HPDE6-E6E7 (cell line): ENCODE measurements around the gene ZNF48.

Experiments used
- DNase-seq: peaks from one replicate; pipeline ENCODE4 v3.0.0; 2011; ENCODE audit warnings: missing footprints; ENCODE audit errors: extremely low spot score

ZNF48 gene

DNA sequence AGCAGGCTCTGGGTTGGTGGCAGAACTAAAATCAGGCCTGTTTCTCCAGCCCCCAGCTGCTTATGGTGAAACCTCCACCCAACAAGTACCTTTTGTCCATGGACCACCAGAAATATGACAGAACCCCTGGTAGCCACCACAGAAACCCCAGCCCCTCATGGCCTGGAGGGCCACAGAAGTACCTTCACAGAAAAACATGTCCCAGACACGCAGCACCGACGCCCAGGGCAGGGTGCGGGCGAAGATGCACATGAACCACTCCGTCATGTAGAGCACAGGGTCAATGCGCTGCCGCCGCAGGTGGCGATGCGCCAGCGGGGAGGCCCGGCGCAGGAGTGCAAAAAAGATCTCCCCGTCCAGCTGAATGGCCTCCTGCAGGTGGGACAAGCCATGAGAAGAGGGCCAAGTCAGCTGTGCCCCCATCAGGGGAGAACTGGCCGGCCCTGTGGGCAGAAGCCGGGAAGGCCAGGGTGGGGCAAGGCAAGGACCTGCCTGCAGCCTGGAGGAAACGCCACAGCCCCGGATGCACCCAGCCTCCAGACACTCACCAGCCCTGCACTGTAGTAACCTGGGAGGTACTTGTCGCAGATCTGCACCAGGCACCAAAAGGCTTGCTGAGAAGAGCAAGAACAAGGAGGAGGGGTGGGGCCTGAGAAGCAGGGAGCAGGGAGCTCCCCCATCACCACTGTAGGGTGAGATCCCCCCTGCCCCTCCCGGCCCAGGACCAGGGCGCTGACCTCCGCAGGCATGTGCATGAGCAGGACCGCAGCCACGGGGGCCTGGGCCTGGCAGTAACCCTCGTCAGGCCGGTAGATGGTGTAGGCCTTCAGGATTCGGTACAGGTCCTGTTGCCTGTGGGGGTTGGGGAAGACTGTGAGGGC lies 36.0 kb upstream of the ZNF48 start:
- DNase-seq, result no peak

DNA sequence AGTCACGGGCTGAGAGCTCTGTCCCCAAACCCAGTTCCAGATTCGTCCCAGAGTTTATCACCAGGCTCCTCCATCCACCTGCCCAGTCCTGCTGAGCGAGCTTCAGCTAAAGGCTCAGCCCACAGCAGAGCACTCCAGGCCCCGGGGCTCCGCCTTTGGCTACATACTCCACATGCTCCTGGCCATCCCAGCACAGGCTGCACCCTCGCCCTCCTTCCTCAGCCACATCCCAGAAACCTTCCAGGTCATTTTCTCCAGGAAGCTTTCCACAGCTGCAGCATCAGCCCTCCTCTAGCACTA lies 35.4 kb upstream of the ZNF48 start:
- no peak for DNase-seq

DNA sequence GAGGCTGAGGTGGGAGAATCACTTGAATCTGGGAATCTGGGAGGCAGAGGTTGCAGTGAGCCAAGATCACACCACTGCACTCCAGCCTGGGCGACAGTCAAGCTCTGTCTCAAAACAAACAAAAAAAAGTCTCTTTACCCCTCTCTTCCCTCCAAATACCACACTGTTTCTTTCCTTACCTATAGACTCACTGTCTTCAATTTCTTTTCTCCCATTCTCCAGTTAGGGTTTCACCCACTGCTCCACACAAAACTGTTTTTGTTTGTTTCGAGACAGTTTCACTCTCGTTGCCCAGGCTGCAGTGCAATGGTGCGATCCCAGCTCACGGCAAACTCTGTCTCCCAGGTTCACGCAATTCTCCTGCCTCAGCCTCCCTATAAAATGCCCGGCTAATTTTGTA lies 34.0 kb upstream of the ZNF48 start:
- DNase-seq, result no peak

DNA sequence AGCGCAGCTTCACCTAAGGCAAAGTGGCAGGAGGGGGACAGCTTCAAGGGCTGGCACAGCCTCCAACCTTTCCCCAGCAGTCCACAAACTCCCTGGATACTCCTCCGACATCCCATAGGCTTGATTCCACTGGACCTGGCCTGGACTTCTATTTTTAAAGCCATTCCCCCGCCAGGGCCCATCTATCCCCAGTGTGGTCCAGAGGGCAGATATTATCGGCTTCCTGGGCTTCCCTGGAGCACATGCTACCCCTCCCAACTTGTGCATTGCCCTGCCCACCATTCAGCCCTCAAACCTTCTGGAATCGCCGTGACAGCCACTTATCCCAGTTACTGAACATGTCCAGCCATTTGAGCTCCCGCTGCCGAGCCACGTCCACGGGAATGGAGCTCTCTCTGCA lies 30.0 kb upstream of the ZNF48 start:
- no peak for DNase-seq

DNA sequence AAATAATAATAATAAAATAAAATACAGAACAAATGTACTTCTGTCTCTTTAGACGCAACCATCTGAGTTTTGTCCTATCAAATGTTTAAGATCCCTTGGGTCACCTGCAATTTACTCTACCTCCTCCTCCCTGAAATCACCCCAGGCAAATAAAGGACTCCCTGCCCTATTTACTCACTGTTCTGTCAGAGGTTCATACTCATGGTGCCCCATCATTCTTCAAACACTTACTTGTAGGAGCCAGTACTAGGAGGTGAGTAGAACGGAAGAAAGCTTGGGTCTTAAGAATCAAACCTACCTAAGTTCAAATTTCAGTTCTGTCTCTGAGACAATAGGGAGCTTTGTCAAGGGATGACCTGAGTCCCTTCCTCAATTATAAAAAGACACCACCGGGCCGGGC lies 28.7 kb upstream of the ZNF48 start:
- DNase-seq, result no peak

DNA sequence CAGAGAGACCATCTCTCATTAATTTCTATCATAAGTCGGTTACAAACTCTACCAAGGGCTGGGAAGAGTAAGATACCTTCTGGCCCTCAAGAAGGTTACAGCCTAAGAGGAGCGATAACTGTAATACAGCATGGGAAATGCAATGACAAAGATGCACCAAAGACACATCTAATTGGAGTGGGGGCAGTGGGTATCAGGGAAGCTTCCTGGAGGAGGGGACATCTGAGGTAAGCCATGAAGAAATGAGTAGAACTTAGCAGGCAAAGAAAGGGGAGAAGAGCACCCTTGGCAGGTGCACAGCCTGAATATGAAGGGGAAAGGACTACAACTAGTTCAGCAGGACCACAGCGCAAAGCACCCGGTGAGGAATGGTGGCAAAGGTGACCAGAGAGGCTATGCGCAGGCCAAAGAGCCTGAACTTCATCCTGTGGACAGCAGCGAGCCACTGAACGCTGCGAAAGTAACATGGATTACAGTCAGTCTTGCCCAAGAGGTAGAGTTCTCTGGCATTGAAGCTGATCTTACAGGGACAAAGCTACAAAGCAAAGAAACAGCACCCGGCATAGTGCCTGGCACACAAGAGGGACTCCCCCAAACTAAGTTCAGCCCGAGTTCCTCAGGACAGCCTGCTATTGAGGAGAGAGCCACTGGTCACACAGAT lies 27.7 kb upstream of the ZNF48 start:
- no peak for DNase-seq

DNA sequence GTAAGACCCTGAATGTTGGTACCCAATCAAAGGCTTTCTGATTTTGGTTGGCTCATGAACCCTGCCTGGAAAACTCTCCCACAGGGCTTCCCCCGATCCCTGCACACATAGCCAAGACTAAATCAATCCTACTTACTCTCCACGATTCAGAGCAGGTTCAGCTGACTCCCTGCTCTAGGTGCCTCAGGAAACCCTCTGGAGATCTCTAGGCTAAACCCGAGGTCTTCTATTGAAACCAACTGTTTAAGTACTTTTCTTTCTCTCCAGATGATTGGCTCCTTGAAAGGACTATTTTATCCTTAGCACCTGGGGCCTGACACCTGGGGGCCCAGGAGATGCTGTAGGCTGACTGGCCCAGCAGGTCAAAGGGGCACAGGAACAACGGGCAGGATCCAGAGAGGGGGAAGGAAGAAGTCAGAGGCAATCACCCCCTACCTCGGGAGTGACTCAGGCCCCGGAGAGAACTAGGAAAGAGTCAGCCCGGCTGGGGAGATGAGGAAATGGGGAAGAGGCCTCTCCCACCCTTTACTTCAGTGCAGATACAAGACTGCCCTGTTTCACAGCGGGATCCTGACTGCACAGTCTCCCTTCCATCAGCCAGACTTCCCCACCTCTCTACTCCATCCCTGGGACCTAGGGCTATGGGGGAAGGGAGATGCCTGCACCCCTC lies 27.0 kb upstream of the ZNF48 start:
- DNase-seq, result peak; percentile 50

DNA sequence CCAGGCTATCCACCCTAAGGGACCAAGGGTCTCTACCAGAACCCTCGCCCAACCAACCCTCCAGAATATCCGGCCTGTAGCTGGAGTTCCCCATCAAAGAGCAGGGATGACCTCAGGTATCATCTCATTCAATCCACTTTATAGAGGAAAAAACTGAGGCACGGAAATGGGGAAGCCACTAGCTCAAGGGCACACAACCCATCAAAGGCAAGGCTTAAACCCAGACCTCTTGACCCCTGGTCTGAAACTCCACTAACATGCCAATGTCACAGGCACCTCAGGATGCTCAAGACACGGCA lies 26.5 kb upstream of the ZNF48 start:
- no peak for DNase-seq

DNA sequence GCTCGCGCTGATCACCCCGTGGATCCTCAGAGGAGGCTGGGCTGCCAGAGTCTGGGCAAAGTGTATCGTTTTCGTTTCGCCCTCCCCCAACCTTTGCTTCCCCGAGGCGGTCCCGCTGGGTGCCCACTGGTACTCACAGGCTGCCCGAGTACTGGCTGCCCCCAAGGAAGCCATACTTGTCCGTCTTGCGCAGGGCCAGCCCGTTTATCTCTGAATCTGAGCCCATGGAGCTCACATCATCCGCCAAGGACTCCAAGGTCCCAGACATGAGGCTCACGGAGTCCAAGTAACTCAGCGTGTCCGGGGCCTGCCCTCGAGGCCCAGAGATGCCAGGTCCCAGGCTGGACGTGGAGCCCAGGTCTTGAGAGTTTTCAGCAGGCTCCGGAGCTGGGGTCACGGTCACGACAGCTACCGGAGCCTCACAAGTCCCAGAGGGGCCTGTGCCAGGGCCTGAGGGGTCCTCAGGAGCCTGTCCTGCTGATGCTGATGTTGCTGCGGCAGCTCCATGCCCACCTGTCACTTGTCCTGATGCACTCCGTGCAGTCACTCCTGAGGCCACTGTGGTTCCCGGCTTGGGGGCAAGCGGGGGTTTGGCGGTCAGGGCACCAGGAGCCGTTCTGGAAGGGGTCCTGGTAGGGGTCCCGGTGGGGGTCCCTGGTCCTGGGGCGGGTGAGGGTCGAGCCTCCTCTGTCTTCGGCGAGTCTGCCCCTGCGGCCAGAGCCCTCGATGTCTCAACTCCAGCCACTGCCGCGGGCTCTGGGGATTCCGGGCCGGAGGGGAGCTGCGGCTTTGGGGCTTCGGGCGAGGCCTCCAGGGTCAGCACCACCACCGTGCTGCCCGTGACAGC lies 25.9 kb upstream of the ZNF48 start:
- no peak for DNase-seq

DNA sequence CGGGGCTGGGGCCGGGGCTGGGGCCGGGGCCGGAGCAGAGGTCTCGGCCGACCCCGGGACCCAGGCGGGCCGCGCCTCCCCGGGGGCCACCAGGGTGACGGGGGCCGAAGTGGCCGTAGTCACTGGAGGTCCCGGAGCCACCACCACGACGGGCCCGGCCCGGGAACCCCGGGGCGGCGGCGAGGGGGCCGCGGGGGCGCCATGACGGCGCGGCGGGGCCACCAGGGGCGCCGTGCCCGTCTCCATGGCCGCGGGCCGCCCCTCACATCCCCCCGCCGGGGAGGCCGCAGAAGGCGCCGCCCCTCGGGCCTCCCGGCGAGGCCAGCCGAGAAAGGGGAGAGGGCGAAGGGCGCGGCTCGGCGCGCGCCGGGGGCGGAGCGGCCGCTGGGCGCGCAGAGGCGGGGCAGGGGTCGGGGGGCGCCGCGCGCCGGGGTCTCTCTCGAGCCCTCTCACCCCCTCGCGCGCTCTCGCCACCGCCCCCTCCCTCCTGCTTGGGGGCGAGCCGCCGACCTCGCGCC lies 25.2 kb upstream of the ZNF48 start:
- DNase-seq, result no peak

DNA sequence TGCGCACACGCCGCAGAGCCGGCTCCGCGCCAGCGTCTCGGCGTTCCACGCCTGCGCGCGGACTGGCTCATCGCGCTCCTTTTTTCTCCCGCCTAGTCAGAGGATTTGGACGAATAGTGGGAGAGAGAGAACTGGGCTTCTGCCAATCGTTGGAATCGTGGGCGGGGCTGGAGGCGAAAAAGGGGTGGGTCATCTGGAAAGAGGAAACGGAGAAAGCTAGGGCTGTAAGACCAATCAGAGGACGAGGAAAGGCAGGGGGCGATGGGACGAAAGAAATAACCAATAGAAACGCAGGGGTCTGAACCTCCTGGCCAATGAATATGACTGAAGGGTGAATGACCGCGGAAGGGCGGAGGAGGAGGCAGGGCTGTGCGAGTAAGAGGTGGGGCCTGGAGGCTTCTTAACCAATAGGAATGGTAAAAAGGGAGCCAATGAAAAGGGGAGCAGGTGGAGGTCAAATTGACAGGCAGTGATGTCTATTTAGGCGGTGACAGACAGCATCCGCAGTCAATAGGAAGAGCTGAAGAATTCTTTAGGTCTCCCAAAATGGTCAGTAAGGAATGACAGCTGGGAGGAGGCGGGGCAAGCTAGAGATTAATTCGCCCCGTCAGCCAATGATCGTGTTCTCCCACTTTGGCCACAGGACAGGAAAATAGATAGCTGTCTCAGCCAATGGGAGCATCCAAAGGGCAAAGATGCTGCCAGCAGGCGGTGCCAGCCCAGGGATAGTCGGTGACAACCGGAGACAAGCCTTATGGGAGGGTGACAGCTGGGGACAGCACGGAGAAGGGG lies 24.6 kb upstream of the ZNF48 start, which contains the start of gene TBC1D10B:
TSS of gene TBC1D10B (minus strand) at position 39 of the 792 bp plus-strand sequence. CDS start 311 bp downstream, outside the sequence.
- peak; percentile 100 for DNase-seq

DNA sequence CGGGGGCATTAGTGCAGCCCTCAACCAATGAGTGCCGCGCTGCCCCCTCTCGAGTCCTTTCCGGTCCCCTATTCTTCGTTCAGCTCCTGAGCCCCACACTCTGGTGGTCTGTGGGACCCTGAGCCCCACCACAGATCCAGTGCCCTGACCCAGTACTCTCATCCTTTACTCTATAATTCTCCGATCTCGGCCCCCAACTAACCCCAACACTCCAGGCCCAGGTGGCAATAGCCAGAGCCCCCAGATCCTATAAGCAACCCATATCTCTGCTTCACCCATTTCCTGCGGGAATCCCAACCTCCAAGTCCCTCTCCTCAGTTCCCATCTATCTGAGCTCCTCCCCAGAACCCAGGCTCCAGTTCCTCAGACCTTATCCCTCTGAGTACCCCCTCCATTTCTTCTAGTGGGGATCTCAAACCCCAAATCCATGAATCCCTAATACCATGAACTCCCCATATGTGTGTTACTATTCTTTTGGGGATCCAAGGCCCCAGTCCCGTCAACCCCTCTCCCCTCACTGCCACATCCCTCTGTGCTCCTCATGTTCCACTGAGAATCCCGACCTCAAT lies 23.9 kb upstream of the ZNF48 start:
- no peak for DNase-seq

DNA sequence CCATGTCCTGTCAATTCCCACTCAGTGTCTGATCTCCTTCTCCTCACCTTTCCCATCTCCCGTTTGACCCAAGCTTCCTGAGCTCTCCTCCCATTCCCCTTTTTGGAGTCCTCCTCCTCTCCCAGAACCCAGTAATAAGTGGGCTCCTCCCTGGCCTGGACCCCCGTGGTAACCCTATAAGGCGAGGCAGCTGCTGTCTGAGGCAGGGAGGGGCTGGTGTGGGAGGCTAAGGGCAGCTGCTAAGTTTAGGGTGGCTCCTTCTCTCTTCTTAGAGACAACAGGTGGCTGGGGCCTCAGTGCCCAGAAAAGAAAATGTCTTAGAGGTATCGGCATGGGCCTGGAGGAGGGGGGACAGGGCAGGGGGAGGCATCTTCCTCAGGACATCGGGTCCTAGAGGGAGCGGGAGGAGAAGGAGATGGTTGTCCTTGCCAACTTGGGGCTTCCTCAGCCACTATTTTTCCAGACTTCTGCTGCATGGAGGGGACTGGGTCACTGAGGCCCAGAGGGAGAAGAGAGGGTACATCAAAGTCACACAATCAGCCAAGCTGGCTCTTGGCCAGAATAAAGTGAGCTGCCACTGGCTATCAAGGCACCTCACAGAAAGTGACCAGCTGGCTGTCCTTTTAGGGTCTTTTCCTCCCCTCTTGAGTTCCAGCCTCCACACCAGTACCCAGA lies 23.0 kb upstream of the ZNF48 start:
- DNase-seq, result no peak

DNA sequence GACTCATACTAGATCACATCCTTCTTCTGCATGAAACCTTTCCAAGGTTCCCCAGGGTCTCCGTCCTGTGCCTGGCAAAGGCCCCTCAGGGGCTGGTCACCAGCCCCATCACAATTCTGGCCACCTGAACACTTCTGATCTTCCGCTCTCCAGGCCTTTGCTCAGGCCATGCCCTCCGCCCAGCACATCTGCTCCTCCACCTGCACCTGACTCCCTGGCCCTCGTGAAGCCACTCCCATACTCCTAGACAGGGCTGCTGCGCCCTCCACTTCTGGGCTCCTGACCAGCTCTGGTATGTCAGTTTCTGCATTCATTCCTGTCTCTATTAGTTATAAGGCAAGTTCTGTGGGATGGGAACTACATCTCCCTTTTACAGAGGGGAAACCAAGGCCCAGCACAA lies 22.5 kb upstream of the ZNF48 start:
- no peak for DNase-seq

DNA sequence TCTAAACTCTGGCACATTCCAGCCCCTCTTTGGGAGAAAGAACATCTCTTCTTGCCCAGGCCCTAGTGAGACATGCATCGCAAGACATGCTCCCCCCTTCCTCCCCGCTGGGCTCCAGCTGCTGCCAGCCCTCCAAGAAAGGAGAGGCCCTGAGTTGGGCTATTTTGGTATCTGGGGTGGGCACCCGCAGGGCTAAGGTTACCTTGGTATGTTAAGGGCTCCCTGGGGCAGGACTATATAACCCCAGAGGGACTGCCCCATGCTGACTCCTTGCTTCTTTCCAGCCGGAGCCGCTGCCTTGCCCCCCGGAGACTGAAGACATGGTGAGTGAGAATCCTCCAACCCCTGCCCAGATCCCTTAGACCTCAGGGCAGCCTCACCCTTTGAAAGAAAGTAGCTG lies 20.7 kb upstream of the ZNF48 start, which contains the start of gene MYL11:
TSS of gene MYL11 (plus strand) at position 265 of the 400 bp plus-strand sequence. CDS start at position 321, 56 bp downstream.
- no peak for DNase-seq

DNA sequence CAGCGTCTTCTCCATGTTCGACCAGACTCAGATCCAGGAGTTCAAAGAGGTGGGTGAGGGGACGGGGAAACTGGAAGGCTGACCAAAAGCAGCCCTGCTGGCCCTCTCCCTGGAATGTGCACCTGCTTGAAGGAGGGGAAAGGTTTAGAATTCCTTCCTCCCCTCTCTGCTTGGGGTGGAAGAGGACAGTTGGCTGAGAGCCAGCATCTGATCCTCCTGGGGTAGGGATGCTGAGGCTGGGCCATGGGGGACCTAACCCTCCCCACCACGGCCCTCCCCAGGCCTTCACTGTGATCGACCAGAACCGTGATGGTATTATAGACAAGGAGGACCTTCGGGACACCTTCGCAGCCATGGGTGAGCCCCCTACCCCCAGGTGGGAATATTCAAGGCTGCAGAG lies 19.4 kb upstream of the ZNF48 start:
- DNase-seq, result no peak

DNA sequence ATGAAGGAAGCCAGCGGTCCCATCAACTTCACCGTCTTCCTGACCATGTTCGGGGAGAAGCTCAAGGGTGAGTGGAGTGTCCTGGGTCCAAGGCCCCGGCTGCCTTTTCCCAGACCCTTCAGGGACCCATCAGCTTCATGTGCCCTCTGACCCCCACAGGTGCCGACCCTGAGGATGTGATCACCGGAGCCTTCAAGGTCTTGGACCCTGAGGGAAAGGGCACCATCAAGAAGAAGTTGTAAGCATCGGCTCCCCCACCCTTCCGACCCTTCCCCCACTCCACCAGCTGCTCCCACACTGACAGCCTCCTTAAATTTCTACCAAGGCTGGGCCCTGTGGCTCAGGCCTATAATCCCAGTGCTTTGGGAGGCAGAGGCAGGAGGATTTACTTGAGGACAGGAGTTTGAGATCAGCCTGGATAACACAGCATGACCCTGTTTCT lies 18.7 kb upstream of the ZNF48 start:
- DNase-seq, result no peak

DNA sequence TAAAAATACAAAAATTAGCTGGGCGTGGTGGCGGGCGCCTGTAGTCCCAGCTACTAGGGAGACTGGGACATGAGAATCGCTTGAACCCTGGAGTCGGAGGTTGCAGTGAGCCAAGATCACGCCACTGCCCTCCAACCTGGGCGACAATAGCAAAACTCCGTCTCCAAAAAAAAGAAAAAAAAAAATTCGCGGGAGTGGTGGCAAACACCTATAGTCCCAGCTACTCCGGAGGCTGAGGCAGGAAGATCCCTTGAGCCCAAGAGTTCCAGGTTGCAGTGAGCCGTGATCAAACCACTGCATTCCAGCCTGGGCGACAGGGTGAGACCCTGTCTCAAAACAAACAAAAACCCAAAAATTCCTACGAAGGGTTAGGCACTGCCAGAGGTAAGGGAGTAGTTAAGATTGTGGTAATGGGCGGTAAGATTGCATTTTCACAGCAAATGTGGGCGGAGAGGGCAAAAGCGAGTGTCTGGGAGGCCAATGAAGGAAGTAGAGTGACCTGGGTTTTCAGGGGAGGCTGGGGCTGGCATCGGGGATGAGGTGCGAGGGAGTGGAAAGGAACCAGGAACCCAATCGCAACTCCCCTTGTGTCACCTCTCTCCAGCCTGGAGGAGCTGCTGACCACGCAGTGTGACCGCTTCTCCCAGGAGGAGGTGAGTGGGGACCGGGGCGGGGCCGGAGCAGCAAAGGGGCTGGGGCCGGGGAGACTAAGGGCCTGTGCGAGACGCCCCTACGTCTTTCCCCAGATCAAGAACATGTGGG lies 18.0 kb upstream of the ZNF48 start:
- no peak for DNase-seq

DNA sequence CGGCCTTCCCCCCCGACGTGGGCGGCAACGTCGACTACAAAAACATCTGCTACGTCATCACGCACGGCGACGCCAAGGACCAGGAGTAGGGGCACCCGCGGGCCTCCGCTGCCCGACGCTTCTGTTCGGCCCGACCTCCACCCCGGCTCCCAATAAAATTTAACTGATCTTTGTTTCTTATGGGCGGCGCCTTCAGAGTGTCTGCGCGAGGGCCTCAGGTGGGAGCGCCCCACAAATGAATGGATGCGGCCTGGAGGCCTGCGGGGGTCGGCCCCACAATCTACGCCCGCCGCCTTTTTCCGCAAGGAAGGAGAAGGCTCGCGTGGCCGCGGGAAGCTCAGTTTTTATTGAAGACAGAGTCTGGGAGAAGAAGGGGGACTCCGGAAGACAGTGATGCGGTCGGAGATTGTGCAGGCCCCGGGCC lies 17.4 kb upstream of the ZNF48 start:
- DNase-seq, result peak; percentile 58
